Stimulated activated naive B cell treated with anti-CD40 and anti-IgM and Interleukin-4, amounts not matched to agents 10 μg/mL and 1 μg/mL and 100 μg/mL, for 72 hours (primary cell): ENCODE measurements around the gene DENND4A.
"Not testable (repeated sequence)": the region's sequence is repeated elsewhere in the genome, so short reads cannot be mapped to it uniquely, and the experiment has no call there.

Experiments
- ATAC-seq, 2 donors: fragments of 150-1000 bp; cut with Tn5 transposase; replicated peaks; 2 replicates each; pipeline ENCODE4 v1.10.0; 2021; ENCODE audit warnings: moderate library complexity in 1 of 2
- DNase-seq: peaks from one replicate; pipeline ENCODE4 v3.0.0; 2021
- H3K27ac Mint-ChIP-seq: one replicate; pipeline ENCODE4 v1.8.0; 2022; ENCODE audit warnings: mild to moderate bottlenecking, mixed read lengths
- H3K27me3 Mint-ChIP-seq, 2 donors: one replicate each; pipeline ENCODE4 v1.8.0; 2022; ENCODE audit warnings: mixed read lengths in 2 of 2
- H3K36me3 Mint-ChIP-seq, 2 donors: one replicate each; pipeline ENCODE4 v1.8.0; 2022; ENCODE audit warnings: mixed read lengths in 2 of 2, mild to moderate bottlenecking in 1 of 2
- H3K4me1 Mint-ChIP-seq, 2 donors: one replicate each; pipeline ENCODE4 v1.8.0; 2022; ENCODE audit warnings: mixed read lengths in 2 of 2, mild to moderate bottlenecking in 1 of 2
- H3K4me3 Mint-ChIP-seq, 2 donors: one replicate each; pipeline ENCODE4 v1.8.0; 2022; ENCODE audit warnings: mild to moderate bottlenecking in 2 of 2, mixed read lengths in 2 of 2, moderate library complexity in 1 of 2
- H3K9me3 Mint-ChIP-seq, 2 donors: one replicate each; pipeline ENCODE4 v1.8.0; 2022; ENCODE audit warnings: mixed read lengths in 2 of 2, mild to moderate bottlenecking in 1 of 2

DENND4A gene

GRCh38 chr15:65789105-65789504 lies 3.0 kb downstream of the DENND4A start:
- no peak for DNase-seq
- Mint-ChIP-seq H3K36me3 (peaks cover 3 to 15% of the 10 kb centered on the region in 2 donors), H3K27ac (peak overlapping the region; percentile 84), H3K27me3 (no peaks in the 10 kb centered on the region), H3K4me1 (peaks cover 16 to 52% of the 10 kb centered on the region in 2 donors), H3K9me3 (no peaks in the 10 kb centered on the region), H3K4me3 (peak overlapping the region; percentile 82 to 92)
- ATAC-seq, result no peak

GRCh38 chr15:65787260-65787659 lies 4.8 kb downstream of the DENND4A start:
- no peak for DNase-seq
- Mint-ChIP-seq H3K36me3 (peaks cover 7 to 25% of the 10 kb centered on the region in 2 donors), H3K9me3 (peaks cover 0 to 1% of the 10 kb centered on the region in 2 donors), H3K27ac (peak overlapping the region; percentile 86), H3K27me3 (no peaks in the 10 kb centered on the region), H3K4me3 (peak overlapping the region; percentile 57), H3K4me1 (peaks cover 13 to 50% of the 10 kb centered on the region in 2 donors)
- no peak for ATAC-seq

- ATAC-seq (no peak), DNase-seq (no peak)
- H3K4me1 Mint-ChIP-seq, result peaks cover 13 to 49% of the 10 kb centered on the region in 2 donors
- H3K27ac Mint-ChIP-seq, result no peak overlapping the region
- H3K4me3 Mint-ChIP-seq, result no peak overlapping the region
- peaks cover 0 to 1% of the 10 kb centered on the region in 2 donors for H3K9me3 Mint-ChIP-seq
- peaks cover 7 to 21% of the 10 kb centered on the region in 2 donors for H3K36me3 Mint-ChIP-seq
- no peaks in the 10 kb centered on the region for H3K27me3 Mint-ChIP-seq
Observed at GRCh38 chr15:65785151-65785550, 6.9 kb downstream of the DENND4A start.

GRCh38 chr15:65783872-65784271 lies 8.2 kb downstream of the DENND4A start:
- DNase-seq (no peak), ATAC-seq (no peak)
- no peaks in the 10 kb centered on the region for H3K27me3 Mint-ChIP-seq
- peaks cover 12 to 39% of the 10 kb centered on the region in 2 donors for H3K4me1 Mint-ChIP-seq
- peaks cover 0 to 1% of the 10 kb centered on the region in 2 donors for H3K9me3 Mint-ChIP-seq
- no peak overlapping the region for H3K4me3 Mint-ChIP-seq
- H3K36me3 Mint-ChIP-seq, result peaks cover 7 to 18% of the 10 kb centered on the region in 2 donors
- H3K27ac Mint-ChIP-seq, result no peak overlapping the region

GRCh38 chr15:65782096-65782495 lies 10.0 kb downstream of the DENND4A start:
- ATAC-seq (no peak), DNase-seq (no peak)
- Mint-ChIP-seq H3K36me3 (peaks cover 9 to 21% of the 10 kb centered on the region in 2 donors), H3K4me1 (peaks cover 12 to 40% of the 10 kb centered on the region in 2 donors), H3K27ac (no peak overlapping the region), H3K4me3 (no peak overlapping the region), H3K27me3 (no peaks in the 10 kb centered on the region), H3K9me3 (peaks cover 0 to 1% of the 10 kb centered on the region in 2 donors)

- not testable (repeated sequence) for ATAC-seq
Observed at GRCh38 chr15:65778701-65779100, 13.4 kb downstream of the DENND4A start.

GRCh38 chr15:65778269-65778668 lies 13.8 kb downstream of the DENND4A start:
- Mint-ChIP-seq H3K4me3 (peak overlapping the region; percentile 7 to 17), H3K36me3 (peaks cover 7 to 14% of the 10 kb centered on the region in 2 donors), H3K27me3 (no peaks in the 10 kb centered on the region), H3K27ac (peak overlapping the region; percentile 20), H3K9me3 (no peaks in the 10 kb centered on the region), H3K4me1 (peaks cover 22 to 47% of the 10 kb centered on the region in 2 donors)
- ATAC-seq (peak; percentile 30 to 48), DNase-seq (no peak)

More at GRCh38 chr15:65778701-65779100, 13.4 kb downstream of the DENND4A start:
- peaks cover 19 to 47% of the 10 kb centered on the region in 2 donors for H3K4me1 Mint-ChIP-seq
- H3K27me3 Mint-ChIP-seq, H3K9me3 Mint-ChIP-seq, DNase-seq: not testable (repeated sequence)
- peaks cover 6 to 16% of the 10 kb centered on the region in 2 donors for H3K36me3 Mint-ChIP-seq
- peak overlapping the region; percentile 7 to 17 for H3K4me3 Mint-ChIP-seq
- H3K27ac Mint-ChIP-seq, result peak overlapping the region; percentile 20

- H3K27ac Mint-ChIP-seq, result peak overlapping the region; percentile 90
- no peak overlapping the region for H3K4me3 Mint-ChIP-seq
- peaks cover 7 to 15% of the 10 kb centered on the region in 2 donors for H3K36me3 Mint-ChIP-seq
- no peaks in the 10 kb centered on the region for H3K9me3 Mint-ChIP-seq
- no peak for DNase-seq
- no peak for ATAC-seq
- peaks cover 24 to 47% of the 10 kb centered on the region in 2 donors for H3K4me1 Mint-ChIP-seq
- no peaks in the 10 kb centered on the region for H3K27me3 Mint-ChIP-seq
Observed at GRCh38 chr15:65777843-65778242, 14.2 kb downstream of the DENND4A start.

GRCh38 chr15:65777053-65777452 lies 15.0 kb downstream of the DENND4A start:
- no peaks in the 10 kb centered on the region for H3K27me3 Mint-ChIP-seq
- H3K4me3 Mint-ChIP-seq, result peak overlapping the region; percentile 33 to 55
- peaks cover 26 to 50% of the 10 kb centered on the region in 2 donors for H3K4me1 Mint-ChIP-seq
- ATAC-seq (peak in 1 of 2 donors; percentile 27), DNase-seq (no peak)
- H3K27ac Mint-ChIP-seq, result peak overlapping the region; percentile 90
- H3K9me3 Mint-ChIP-seq, result no peaks in the 10 kb centered on the region
- H3K36me3 Mint-ChIP-seq, result peaks cover 9 to 17% of the 10 kb centered on the region in 2 donors

GRCh38 chr15:65773386-65774111 lies 18.5 kb downstream of the DENND4A start:
- Mint-ChIP-seq H3K4me1 (peaks cover 35 to 57% of the 10 kb centered on the region in 2 donors), H3K27ac (peak overlapping the region; percentile 84), H3K27me3 (no peaks in the 10 kb centered on the region), H3K36me3 (peaks cover 13 to 24% of the 10 kb centered on the region in 2 donors), H3K4me3 (peak overlapping the region; percentile 36 to 50), H3K9me3 (no peaks in the 10 kb centered on the region)
- DNase-seq (peak; percentile 49), ATAC-seq (peak; percentile 89 to 90)

- Mint-ChIP-seq H3K27ac (peak overlapping the region; percentile 84), H3K4me3 (peak overlapping the region in 1 of 2 donors; percentile 50), H3K9me3 (no peaks in the 10 kb centered on the region), H3K4me1 (peaks cover 37 to 57% of the 10 kb centered on the region in 2 donors), H3K27me3 (no peaks in the 10 kb centered on the region), H3K36me3 (peaks cover 16 to 27% of the 10 kb centered on the region in 2 donors)
- DNase-seq, result no peak
- no peak for ATAC-seq
Observed at GRCh38 chr15:65772930-65773329, 19.2 kb downstream of the DENND4A start.

- H3K27ac Mint-ChIP-seq, result peak overlapping the region; percentile 34
Observed at GRCh38 chr15:65771870-65772269, 20.2 kb downstream of the DENND4A start.

GRCh38 chr15:65769482-65769881 lies 22.6 kb downstream of the DENND4A start:
- ATAC-seq (no peak), DNase-seq (no peak)
- Mint-ChIP-seq H3K27me3 (no peaks in the 10 kb centered on the region), H3K4me3 (no peak overlapping the region), H3K4me1 (peaks cover 37 to 60% of the 10 kb centered on the region in 2 donors), H3K36me3 (peaks cover 14 to 36% of the 10 kb centered on the region in 2 donors), H3K9me3 (no peaks in the 10 kb centered on the region), H3K27ac (no peak overlapping the region)

More at GRCh38 chr15:65771870-65772269, 20.2 kb downstream of the DENND4A start:
- DNase-seq (no peak), ATAC-seq (no peak)
- Mint-ChIP-seq H3K9me3 (no peaks in the 10 kb centered on the region), H3K4me1 (peaks cover 40 to 57% of the 10 kb centered on the region in 2 donors), H3K4me3 (peak overlapping the region in 1 of 2 donors; percentile 67), H3K36me3 (peaks cover 12 to 28% of the 10 kb centered on the region in 2 donors), H3K27me3 (no peaks in the 10 kb centered on the region)

- Mint-ChIP-seq H3K9me3 (no peaks in the 10 kb centered on the region), H3K36me3 (peaks cover 13 to 36% of the 10 kb centered on the region in 2 donors), H3K4me1 (peaks cover 34 to 54% of the 10 kb centered on the region in 2 donors), H3K27me3 (no peaks in the 10 kb centered on the region), H3K4me3 (no peak overlapping the region), H3K27ac (peak overlapping the region; percentile 33)
- ATAC-seq (no peak), DNase-seq (no peak)
Observed at GRCh38 chr15:65767895-65768294, 24.2 kb downstream of the DENND4A start.

- no peak overlapping the region for H3K27ac Mint-ChIP-seq
- ATAC-seq (no peak), DNase-seq (no peak)
- H3K36me3 Mint-ChIP-seq, result peaks cover 12 to 36% of the 10 kb centered on the region in 2 donors
- no peaks in the 10 kb centered on the region for H3K27me3 Mint-ChIP-seq
- no peak overlapping the region for H3K4me3 Mint-ChIP-seq
- peaks cover 34 to 54% of the 10 kb centered on the region in 2 donors for H3K4me1 Mint-ChIP-seq
- no peaks in the 10 kb centered on the region for H3K9me3 Mint-ChIP-seq
Observed at GRCh38 chr15:65767264-65767595, 24.9 kb downstream of the DENND4A start.
